ENCODE data around the gene PDE11A. TPM values are rescaled to one million over a fixed set of nuclear protein-coding genes. Genes with fewer than 3 reads are reported as not detected.
"Not testable (repeated sequence)": the region's sequence is repeated elsewhere in the genome, so short reads cannot be mapped to it uniquely, and the experiment has no call there.

PDE11A gene
- total RNA-seq, 1 donor from 2014 or later: not detected

DNA sequence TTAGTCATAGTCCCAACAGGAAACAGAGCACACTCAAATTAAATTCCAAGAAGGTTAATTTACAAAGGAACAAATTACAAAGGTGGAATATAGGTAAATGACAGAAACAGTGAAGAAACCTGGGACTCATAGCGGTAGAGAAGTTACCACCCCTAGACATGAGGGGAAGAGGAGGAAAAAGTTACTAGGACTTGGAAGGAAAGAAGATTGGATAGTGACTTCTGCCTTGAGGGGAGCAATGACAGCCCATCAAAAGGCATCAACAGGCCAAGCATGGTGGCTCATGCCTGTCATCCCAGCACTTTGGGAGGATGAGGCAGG is 2.4 kb upstream of the PDE11A start:
- intact Hi-C loops (cut with micrococcal nuclease): no loop called here

- intact Hi-C loops (cut with micrococcal nuclease): no loop called here
Measured at GRCh38 chr2:178074123-178075005, 1.8 kb upstream of the PDE11A start.

- intact Hi-C loops (cut with micrococcal nuclease): no loop called here
Measured at GRCh38 chr2:178072000-178072382, 586 bp downstream of the PDE11A start.

DNA sequence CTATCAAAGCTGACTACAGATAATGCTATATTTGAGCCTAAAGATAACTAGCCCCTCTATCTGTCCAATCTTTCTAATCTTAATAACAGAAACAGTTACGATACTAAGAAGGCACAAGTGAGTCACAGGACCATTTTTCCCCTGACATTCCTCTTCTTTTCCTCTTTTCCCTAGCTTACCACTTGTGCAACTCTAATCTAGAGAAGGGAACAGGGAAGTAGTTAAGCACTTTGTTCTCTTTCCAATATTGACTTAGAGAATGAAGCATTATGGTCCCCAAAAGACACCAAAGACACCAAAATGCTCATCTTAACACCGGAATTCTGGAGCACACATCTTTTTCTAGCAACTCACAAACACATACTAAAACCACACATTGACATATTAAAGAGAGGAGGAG is 1.8 kb downstream of the PDE11A start:
- intact Hi-C loops (cut with micrococcal nuclease): no loop called here

- intact Hi-C loops (cut with micrococcal nuclease): no loop called here
Measured at GRCh38 chr2:178069551-178069950, 3.0 kb downstream of the PDE11A start.

DNA sequence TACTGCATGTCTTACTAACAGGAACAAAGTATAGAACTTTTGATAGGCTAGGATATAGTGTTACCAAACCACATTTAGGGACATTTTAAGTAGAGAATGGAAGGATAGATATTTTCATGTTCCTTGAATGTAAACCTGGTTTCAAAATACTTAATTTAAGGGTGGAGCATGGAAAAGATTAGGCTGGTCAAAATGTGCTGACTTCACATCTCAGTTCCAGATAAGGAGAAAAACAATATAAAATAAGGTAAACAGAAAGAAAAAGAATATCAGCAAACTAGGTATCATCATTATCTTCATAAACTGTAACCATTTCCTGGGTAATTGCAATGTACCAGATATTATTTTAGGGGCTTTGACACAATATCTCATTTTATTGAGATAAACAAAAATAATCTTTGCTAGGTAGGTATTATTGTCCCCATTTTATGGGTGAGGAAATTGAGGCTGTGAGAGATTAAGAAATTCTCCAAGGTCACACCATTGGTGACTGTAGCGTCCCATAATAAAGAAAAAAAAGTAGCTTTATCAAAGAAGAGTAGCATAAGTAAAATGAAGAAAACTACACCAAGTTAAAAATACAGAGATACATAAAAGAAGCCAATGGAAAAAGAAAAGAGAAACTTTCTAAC is 3.6 kb downstream of the PDE11A start:
- intact Hi-C loops (cut with micrococcal nuclease): no loop called here

- intact Hi-C loops (cut with micrococcal nuclease): no loop called here
Measured at GRCh38 chr2:178066890-178067669, 5.5 kb downstream of the PDE11A start.

DNA sequence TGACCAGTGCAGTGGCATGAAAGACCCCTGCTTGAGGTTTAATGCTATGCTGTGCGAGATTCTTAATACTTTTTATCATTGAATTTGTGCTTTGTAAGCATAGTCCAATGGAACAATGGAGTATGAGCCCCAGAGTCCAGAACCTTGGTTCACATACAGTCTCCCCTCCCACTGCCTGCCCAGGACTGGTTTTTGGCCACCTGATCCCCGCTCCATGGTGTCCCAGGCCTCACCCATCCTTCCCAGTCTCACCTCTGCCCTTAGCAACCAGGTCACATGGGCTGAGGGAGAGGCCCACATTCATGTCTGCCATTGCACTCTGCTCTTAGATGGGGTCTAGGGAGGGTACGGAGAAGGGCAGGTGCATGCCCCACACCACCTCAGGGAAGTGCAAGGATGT is 6.3 kb downstream of the PDE11A start:
- intact Hi-C loops (cut with micrococcal nuclease): no loop called here

GRCh38 chr2:178059681-178060080 is 12.9 kb downstream of the PDE11A start:
- intact Hi-C loops (cut with micrococcal nuclease): no loop called here

DNA sequence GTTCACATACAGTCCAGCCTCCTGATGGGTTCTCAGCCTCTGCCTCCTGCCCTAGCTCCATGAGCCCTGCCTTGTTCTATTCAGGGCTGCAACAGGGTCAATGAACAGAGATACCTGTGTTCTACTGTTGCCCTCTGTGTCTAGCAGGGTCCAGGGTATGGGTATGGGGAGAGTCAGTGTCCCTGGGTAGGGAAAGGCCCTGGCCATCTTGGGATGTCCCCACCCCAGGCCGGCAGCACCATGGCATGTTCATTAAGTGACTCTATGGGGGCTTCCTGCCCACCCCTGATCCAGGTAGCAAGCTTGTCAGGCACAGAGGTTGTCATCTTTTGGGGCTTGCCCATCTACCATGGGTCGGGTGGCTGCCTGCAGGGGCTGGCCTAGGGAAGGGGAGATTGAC is 13.5 kb downstream of the PDE11A start:
- intact Hi-C loops (cut with micrococcal nuclease): no loop called here

GRCh38 chr2:178057179-178057680 is 15.3 kb downstream of the PDE11A start:
- intact Hi-C loops (cut with micrococcal nuclease): no loop called here

GRCh38 chr2:178056345-178056744 is 16.2 kb downstream of the PDE11A start:
- intact Hi-C loops (cut with micrococcal nuclease): no loop called here

DNA sequence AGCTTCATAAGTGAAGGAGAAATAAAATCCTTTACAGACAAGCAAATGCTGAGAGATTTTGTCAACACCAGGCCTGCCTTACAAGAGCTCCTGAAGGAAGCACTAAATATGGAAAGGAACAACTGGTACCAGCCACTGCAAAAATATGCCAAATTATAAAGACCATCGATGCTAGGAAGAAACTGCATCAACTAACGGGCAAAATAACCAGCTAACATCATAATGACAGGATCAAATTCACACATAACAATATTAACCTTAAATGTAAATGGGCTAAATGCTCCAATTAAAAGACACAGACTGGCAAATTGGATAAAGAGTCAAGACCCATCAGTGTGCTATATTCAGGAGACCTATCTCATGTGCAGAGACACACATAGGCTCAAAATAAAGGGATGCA is 21.3 kb downstream of the PDE11A start:
- intact Hi-C loops (cut with micrococcal nuclease): not testable (repeated sequence)

GRCh38 chr2:178047391-178047790 is 25.2 kb downstream of the PDE11A start:
- intact Hi-C loops (cut with micrococcal nuclease): no loop called here

- intact Hi-C loops (cut with micrococcal nuclease): no loop called here
Measured at GRCh38 chr2:178044836-178045235, 27.7 kb downstream of the PDE11A start.

GRCh38 chr2:178043266-178043665 is 29.3 kb downstream of the PDE11A start:
- intact Hi-C loops (cut with micrococcal nuclease): no loop called here

DNA sequence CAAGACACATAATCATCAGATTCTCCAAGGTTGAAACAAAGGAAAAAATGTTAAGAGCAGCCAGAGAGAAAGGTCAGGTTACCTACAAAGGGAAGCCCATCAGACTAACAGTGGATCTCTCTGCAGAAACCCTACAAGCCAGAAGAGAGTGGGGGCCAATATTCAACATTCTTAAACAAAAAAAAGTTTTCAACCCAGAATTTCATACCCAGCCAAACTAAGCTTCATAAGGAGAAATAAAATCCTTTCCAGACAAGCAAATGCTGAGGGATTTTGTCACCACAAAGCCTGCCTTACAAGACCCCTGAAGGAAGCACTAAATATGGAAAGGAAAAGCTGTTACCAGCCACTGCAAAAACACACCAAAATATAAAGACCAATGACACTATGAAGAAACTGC is 39.0 kb downstream of the PDE11A start:
- intact Hi-C loops (cut with micrococcal nuclease): not testable (repeated sequence)

GRCh38 chr2:178029342-178029741 is 43.2 kb downstream of the PDE11A start:
- intact Hi-C loops (cut with micrococcal nuclease): no loop called here

GRCh38 chr2:178025551-178026185 is 46.9 kb downstream of the PDE11A start:
- intact Hi-C loops (cut with micrococcal nuclease): no loop called here

DNA sequence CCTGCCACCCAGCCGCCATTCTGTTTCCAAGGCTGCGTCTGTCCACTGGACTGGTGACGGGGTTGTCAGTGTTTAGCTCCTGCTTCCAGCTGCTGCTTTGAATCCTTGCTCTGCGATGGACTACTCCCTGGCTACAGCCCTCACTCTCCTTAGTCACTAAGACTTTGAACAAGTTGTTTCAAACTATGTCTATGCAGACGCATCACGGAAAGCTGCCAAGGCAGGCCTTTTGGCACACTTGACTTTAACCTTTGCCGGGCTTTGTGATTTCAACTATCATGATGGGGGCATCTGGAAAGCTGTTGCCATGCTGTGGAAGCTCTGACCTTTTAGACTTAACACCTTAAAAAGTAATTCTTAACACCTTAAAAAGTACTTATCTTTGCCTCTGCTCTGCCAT is 54.4 kb downstream of the PDE11A start:
- intact Hi-C loops (cut with micrococcal nuclease): no loop called here

- intact Hi-C loops (cut with micrococcal nuclease): no loop called here
Measured at GRCh38 chr2:178016612-178017011, 56.0 kb downstream of the PDE11A start.

- intact Hi-C loops (cut with micrococcal nuclease): no loop called here
Measured at GRCh38 chr2:178012639-178013038, 59.9 kb downstream of the PDE11A start.
